HEK293 (cell line): ENCODE measurements around the gene LSG1.

Source experiments
- CTCF ChIA-PET: fragments of 350-600 bp; formaldehyde crosslinking; extraction: SDS; loops from one replicate; lab custom pipeline; 2021; ENCODE audit warnings: antibody characterized with exemption; lab: Yijun Ruan, JAX
- POLR2A ChIA-PET: fragments of 300-600 bp; formaldehyde crosslinking; extraction: SDS; loops from one replicate; lab custom pipeline; 2020; ENCODE audit warnings: antibody characterized with exemption, inconsistent platforms; lab: Yijun Ruan, JAX
- H3K27ac ChIP-seq: fragments of 200-500 bp; sonication (Bioruptor generic); 2 replicates; pipeline ENCODE4 v1.5.1; 2014; ENCODE audit warnings: low read depth, low read length, control low read depth, inconsistent platforms; ENCODE audit errors: extremely low read depth
- H3K36me3 ChIP-seq, 2 experiments: fragments of 200-500 bp in 1 of 2; sonication (Bioruptor generic) in 1 of 2; 1 replicate in 1 of 2; 2 replicates in 1 of 2; pipeline ENCODE4 v1.5.1; 2014 to 2017; ENCODE audit warnings: inconsistent platforms in 2 of 2, low read length in 2 of 2; ENCODE audit not compliant: control insufficient read depth in 2 of 2, insufficient read depth in 1 of 2
- H3K4me1 ChIP-seq: fragments of 200-500 bp; sonication (Bioruptor generic); 2 replicates; pipeline ENCODE4 v1.5.1; 2014; ENCODE audit warnings: mild to moderate bottlenecking, low read length, inconsistent platforms; ENCODE audit not compliant: control insufficient read depth, insufficient read depth
- H3K4me3 ChIP-seq: 2 replicates; pipeline ENCODE4 v1.5.1; 2011; ENCODE audit warnings: low read depth, mild to moderate bottlenecking, control low read depth, low read length, moderate library complexity
- H3K9me3 ChIP-seq: fragments of 200-500 bp; sonication (Bioruptor generic); 2 replicates; pipeline ENCODE4 v1.5.1; 2014; ENCODE audit warnings: low read depth, low read length, inconsistent platforms; ENCODE audit not compliant: control insufficient read depth, insufficient read depth
- GFI1B ChIP-seq: fragments of 450-650 bp; formaldehyde crosslinking; IDR thresholded peaks from 2 replicates; pipeline ENCODE4 v1.5.1; 2016; ENCODE audit warnings: missing biosample characterization, missing genetic modification characterization
- GLI2 ChIP-seq: fragments of 450-650 bp; formaldehyde crosslinking; IDR thresholded peaks from 2 replicates; pipeline ENCODE4; 2017; ENCODE audit warnings: missing biosample characterization, missing genetic modification characterization, low read depth, borderline replicate concordance
- HOXA7 ChIP-seq: sonication (generic); formaldehyde crosslinking; IDR thresholded peaks from 2 replicates; pipeline ENCODE4 v1.8.1; 2022; ENCODE audit warnings: missing genetic modification reagents, borderline replicate concordance
- KLF9 ChIP-seq: fragments of 450-650 bp; formaldehyde crosslinking; IDR thresholded peaks from 2 replicates; pipeline ENCODE4 v1.5.1; 2016; ENCODE audit warnings: missing biosample characterization, missing genetic modification characterization, low read depth
- OVOL3 ChIP-seq: fragments of 450-650 bp; formaldehyde crosslinking; IDR thresholded peaks from 2 replicates; pipeline ENCODE4 v1.5.1; 2016; ENCODE audit warnings: missing biosample characterization, missing genetic modification characterization
- RBAK ChIP-seq: fragments of 450-650 bp; formaldehyde crosslinking; IDR thresholded peaks from 2 replicates; pipeline ENCODE4 v1.5.1; 2016; ENCODE audit warnings: missing biosample characterization, missing genetic modification characterization
- SP3 ChIP-seq: fragments of 450-650 bp; formaldehyde crosslinking; IDR thresholded peaks from 2 replicates; pipeline ENCODE4 v1.5.1; 2016; ENCODE audit warnings: missing biosample characterization, missing genetic modification characterization
- ZBTB8A ChIP-seq: fragments of 450-650 bp; formaldehyde crosslinking; IDR thresholded peaks from 2 replicates; pipeline ENCODE4 v1.5.1; 2016; ENCODE audit warnings: missing biosample characterization, missing genetic modification characterization
- ZFHX2 ChIP-seq: fragments of 450-650 bp; formaldehyde crosslinking; conservative IDR thresholded peaks from 2 replicates; pipeline ENCODE4 v1.5.1; 2016; ENCODE audit warnings: missing biosample characterization, missing genetic modification characterization
- ZNF138 ChIP-seq: fragments of 450-650 bp; formaldehyde crosslinking; IDR thresholded peaks from 2 replicates; pipeline ENCODE4 v1.5.1; 2016; ENCODE audit warnings: missing biosample characterization, missing genetic modification characterization, borderline replicate concordance
- ZNF146 ChIP-seq: fragments of 450-650 bp; formaldehyde crosslinking; IDR thresholded peaks from 2 replicates; pipeline ENCODE4 v1.5.1; 2016; ENCODE audit warnings: missing biosample characterization, missing genetic modification characterization
- ZNF19 ChIP-seq: fragments of 450-650 bp; formaldehyde crosslinking; IDR thresholded peaks from 2 replicates; pipeline ENCODE4; 2016; ENCODE audit warnings: missing biosample characterization, missing genetic modification characterization, low read depth
- ZNF24 ChIP-seq: fragments of 450-650 bp; formaldehyde crosslinking; IDR thresholded peaks from 2 replicates; pipeline ENCODE4 v1.5.1; 2016; ENCODE audit warnings: missing biosample characterization, missing genetic modification characterization
- ZNF248 ChIP-seq: fragments of 450-650 bp; formaldehyde crosslinking; IDR thresholded peaks from 2 replicates; pipeline ENCODE4 v1.5.1; 2017; ENCODE audit warnings: missing biosample characterization, missing genetic modification characterization
- ZNF391 ChIP-seq: fragments of 450-650 bp; formaldehyde crosslinking; IDR thresholded peaks from 2 replicates; pipeline ENCODE4 v1.5.1; 2016; ENCODE audit warnings: low read depth, missing biosample characterization, missing genetic modification characterization, borderline replicate concordance
- ZNF433 ChIP-seq: fragments of 450-650 bp; formaldehyde crosslinking; IDR thresholded peaks from 2 replicates; pipeline ENCODE4 v1.5.1; 2016; ENCODE audit warnings: missing biosample characterization, missing genetic modification characterization, low read depth
- ZNF473 ChIP-seq: fragments of 450-650 bp; formaldehyde crosslinking; IDR thresholded peaks from 2 replicates; pipeline ENCODE4 v1.5.1; 2017; ENCODE audit warnings: missing biosample characterization, missing genetic modification characterization
- ZNF48 ChIP-seq: fragments of 450-650 bp; formaldehyde crosslinking; IDR thresholded peaks from 2 replicates; pipeline ENCODE4 v1.5.1; 2016; ENCODE audit warnings: missing biosample characterization, missing genetic modification characterization
- ZNF529 ChIP-seq: fragments of 450-650 bp; formaldehyde crosslinking; IDR thresholded peaks from 2 replicates; pipeline ENCODE4 v1.5.1; 2017; ENCODE audit warnings: missing genetic modification characterization, missing biosample characterization; ENCODE audit not compliant: insufficient replicate concordance
- ZNF530 ChIP-seq: fragments of 450-650 bp; formaldehyde crosslinking; IDR thresholded peaks from 2 replicates; pipeline ENCODE4 v1.5.1; 2016; ENCODE audit warnings: low read depth, missing biosample characterization, missing genetic modification characterization
- ZNF548 ChIP-seq: fragments of 450-650 bp; formaldehyde crosslinking; IDR thresholded peaks from 2 replicates; pipeline ENCODE4 v1.5.1; 2016; ENCODE audit warnings: missing biosample characterization, missing genetic modification characterization
- ZNF558 ChIP-seq: fragments of 450-650 bp; formaldehyde crosslinking; IDR thresholded peaks from 2 replicates; pipeline ENCODE4 v1.5.1; 2016; ENCODE audit warnings: missing biosample characterization, missing genetic modification characterization
- ZNF624 ChIP-seq: fragments of 450-650 bp; formaldehyde crosslinking; IDR thresholded peaks from 2 replicates; pipeline ENCODE4 v1.5.1; 2017; ENCODE audit warnings: missing biosample characterization, missing genetic modification characterization
- ZNF629 ChIP-seq: fragments of 450-650 bp; formaldehyde crosslinking; IDR thresholded peaks from 2 replicates; pipeline ENCODE4 v1.5.1; 2017; ENCODE audit warnings: missing biosample characterization, missing genetic modification characterization
- ZNF677 ChIP-seq: fragments of 450-650 bp; IDR thresholded peaks from 2 replicates; pipeline ENCODE4 v1.5.0; 2018; ENCODE audit warnings: missing biosample characterization, mild to moderate bottlenecking, missing genetic modification characterization, moderate library complexity
- ZNF76 ChIP-seq: fragments of 450-650 bp; formaldehyde crosslinking; IDR thresholded peaks from 2 replicates; pipeline ENCODE4; 2016; ENCODE audit warnings: low read depth, missing biosample characterization, missing genetic modification characterization, borderline replicate concordance
- ZSCAN30 ChIP-seq: fragments of 450-650 bp; IDR thresholded peaks from 2 replicates; pipeline ENCODE4 v1.5.1; 2018; ENCODE audit warnings: missing biosample characterization, mild to moderate bottlenecking, missing genetic modification characterization, moderate library complexity
- TF ChIP-seq, protein P1 (sequence below): fragments of 450-650 bp; formaldehyde crosslinking; IDR thresholded peaks from 2 replicates; pipeline ENCODE4 v1.5.1; 2016; ENCODE audit warnings: missing biosample characterization, missing genetic modification characterization
- TF ChIP-seq, protein P2 (sequence below): fragments of 450-650 bp; formaldehyde crosslinking; IDR thresholded peaks from 2 replicates; pipeline ENCODE4 v1.5.1; 2016; ENCODE audit warnings: missing biosample characterization, missing genetic modification characterization
- TF ChIP-seq, protein P3 (sequence below): fragments of 450-650 bp; formaldehyde crosslinking; IDR thresholded peaks from 2 replicates; pipeline ENCODE4 v1.5.1; 2017; ENCODE audit warnings: missing biosample characterization, missing genetic modification characterization
- TF ChIP-seq, protein P4 (sequence below): fragments of 450-650 bp; formaldehyde crosslinking; IDR thresholded peaks from 2 replicates; pipeline ENCODE4 v1.5.1; 2016; ENCODE audit warnings: missing biosample characterization, missing genetic modification characterization

LSG1 gene

DNA sequence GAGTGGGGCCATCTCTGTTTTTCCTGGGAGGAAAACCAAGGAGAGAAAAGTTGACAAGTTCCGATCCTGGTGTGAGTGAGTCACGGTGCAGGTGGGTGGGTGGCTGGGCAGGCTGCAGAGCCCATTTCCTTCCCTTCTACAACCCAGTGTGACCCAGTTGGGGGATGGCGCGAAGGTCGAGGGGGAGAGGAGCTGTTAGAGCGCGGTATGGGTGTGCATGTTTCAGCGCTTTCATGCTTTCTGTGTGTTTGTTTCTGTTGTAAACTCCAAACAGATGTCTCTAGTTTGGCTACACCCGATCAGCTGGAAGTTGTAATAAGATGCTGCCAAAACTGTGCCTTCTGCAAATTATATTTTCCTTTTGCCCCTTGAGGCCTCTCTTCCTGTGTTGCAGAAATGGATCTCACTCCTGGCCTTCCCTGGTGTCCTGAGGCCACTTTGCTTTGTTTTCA is 17.5 kb upstream of the LSG1 start:
- H3K4me1 ChIP-seq, result 0 out of 2 replicates have a peak, but pooled peaks cover 4% of the 10 kb centered on the region
- H3K36me3 ChIP-seq, result peaks cover 0 to 8% of the 10 kb centered on the region in 2 experiments; a peak in 1 of 3 replicates
- H3K9me3 ChIP-seq, result no peaks in the 10 kb centered on the region
- CTCF ChIA-PET, result interaction anchor here (0.7 kb wide), 1 partner anchor 176 kb away, joined by 3 read pairs; no protein-coding TSS in a partner anchor
- H3K27ac ChIP-seq, result no peak overlapping the region
- H3K4me3 ChIP-seq, result no peak overlapping the region
- TF ChIP-seq ZNF24 (tag by site-specific recombination) (no peak), OVOL3 (no peak), ZFHX2 (tag by site-specific recombination) (0 out of 2 replicates have a peak, but pooled peaks have one; percentile 44), ZNF624 (tag by site-specific recombination) (no peak), GLI2 (tag by site-specific recombination) (no peak), ZNF19 (tag by site-specific recombination) (no peak), ZNF530 (tag by site-specific recombination) (no peak), SP3 (no peak), ZNF433 (no peak), ZNF146 (no peak), KLF9 (tag by site-specific recombination) (no peak), ZNF76 (no peak), ZBTB8A (tag by site-specific recombination) (peak; percentile 48; the same call in 1 of the 2 replicates)
- TF ChIP-seq, protein P1, sequence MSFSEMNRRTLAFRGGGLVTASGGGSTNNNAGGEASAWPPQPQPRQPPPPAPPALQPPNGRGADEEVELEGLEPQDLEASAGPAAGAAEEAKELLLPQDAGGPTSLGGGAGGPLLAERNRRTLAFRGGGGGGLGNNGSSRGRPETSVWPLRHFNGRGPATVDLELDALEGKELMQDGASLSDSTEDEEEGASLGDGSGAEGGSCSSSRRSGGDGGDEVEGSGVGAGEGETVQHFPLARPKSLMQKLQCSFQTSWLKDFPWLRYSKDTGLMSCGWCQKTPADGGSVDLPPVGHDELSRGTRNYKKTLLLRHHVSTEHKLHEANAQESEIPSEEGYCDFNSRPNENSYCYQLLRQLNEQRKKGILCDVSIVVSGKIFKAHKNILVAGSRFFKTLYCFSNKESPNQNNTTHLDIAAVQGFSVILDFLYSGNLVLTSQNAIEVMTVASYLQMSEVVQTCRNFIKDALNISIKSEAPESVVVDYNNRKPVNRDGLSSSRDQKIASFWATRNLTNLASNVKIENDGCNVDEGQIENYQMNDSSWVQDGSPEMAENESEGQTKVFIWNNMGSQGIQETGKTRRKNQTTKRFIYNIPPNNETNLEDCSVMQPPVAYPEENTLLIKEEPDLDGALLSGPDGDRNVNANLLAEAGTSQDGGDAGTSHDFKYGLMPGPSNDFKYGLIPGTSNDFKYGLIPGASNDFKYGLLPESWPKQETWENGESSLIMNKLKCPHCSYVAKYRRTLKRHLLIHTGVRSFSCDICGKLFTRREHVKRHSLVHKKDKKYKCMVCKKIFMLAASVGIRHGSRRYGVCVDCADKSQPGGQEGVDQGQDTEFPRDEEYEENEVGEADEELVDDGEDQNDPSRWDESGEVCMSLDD (tag by site-specific recombination), result no peak
- POLR2A ChIA-PET, result interaction anchor here (0.7 kb wide), 1 partner anchor 163 kb away, joined by 3 read pairs; no protein-coding TSS in a partner anchor

DNA sequence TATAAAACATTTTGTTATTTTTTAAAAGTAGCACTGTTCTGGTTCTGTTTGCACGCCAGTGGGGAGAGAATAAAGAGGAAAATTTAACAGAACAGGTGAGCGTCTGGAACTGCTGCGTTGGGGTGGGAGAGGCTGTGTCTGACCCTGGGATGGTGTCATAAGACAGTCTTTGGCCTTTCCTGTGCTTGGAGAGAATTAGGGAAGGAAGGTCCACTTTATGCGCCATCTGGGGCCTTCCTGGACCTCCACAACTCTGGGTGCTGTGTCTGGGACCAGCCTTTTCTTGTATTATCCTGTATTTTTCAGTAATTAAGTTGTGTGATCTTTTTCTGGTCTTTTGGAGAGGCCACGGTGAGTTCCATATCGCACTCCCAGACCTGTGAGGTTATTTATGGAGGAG is 17.0 kb upstream of the LSG1 start:
- H3K9me3 ChIP-seq, result no peaks in the 10 kb centered on the region
- peaks cover 0 to 8% of the 10 kb centered on the region in 2 experiments; a peak in 1 of 3 replicates for H3K36me3 ChIP-seq
- H3K4me1 ChIP-seq, result 0 out of 2 replicates have a peak, but pooled peaks cover 4% of the 10 kb centered on the region
- no peak overlapping the region for H3K27ac ChIP-seq
- CTCF ChIA-PET, result interaction anchor here (1.0 kb wide), 1 partner anchor 54 kb away, joined by 3 read pairs; no protein-coding TSS in a partner anchor
- H3K4me3 ChIP-seq, result no peak overlapping the region
- POLR2A ChIA-PET, result no interaction called here
- no peak for TF ChIP-seq ZNF248 (tag by site-specific recombination)
- no peak for TF ChIP-seq RBAK (tag by site-specific recombination)
- TF ChIP-seq, protein P2, sequence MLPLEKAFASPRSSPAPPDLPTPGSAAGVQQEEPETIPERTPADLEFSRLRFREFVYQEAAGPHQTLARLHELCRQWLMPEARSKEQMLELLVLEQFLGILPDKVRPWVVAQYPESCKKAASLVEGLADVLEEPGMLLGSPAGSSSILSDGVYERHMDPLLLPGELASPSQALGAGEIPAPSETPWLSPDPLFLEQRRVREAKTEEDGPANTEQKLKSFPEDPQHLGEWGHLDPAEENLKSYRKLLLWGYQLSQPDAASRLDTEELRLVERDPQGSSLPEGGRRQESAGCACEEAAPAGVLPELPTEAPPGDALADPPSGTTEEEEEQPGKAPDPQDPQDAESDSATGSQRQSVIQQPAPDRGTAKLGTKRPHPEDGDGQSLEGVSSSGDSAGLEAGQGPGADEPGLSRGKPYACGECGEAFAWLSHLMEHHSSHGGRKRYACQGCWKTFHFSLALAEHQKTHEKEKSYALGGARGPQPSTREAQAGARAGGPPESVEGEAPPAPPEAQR (tag by site-specific recombination), result no peak
- TF ChIP-seq GFI1B (tag by site-specific recombination), result no peak
- no peak for TF ChIP-seq HOXA7 (CRISPR knock-in tag)
- TF ChIP-seq ZNF473 (tag by site-specific recombination), result no peak
- TF ChIP-seq ZSCAN30 (tag by site-specific recombination), result no peak
- TF ChIP-seq ZNF391 (tag by site-specific recombination), result no peak
- no peak for TF ChIP-seq ZNF548 (tag by site-specific recombination)
- no peak for TF ChIP-seq ZNF629 (tag by site-specific recombination)
- no peak for TF ChIP-seq ZNF138
- no peak for TF ChIP-seq ZNF677 (tag by site-specific recombination)
- TF ChIP-seq ZNF558 (tag by site-specific recombination), result no peak
- TF ChIP-seq, protein P3, sequence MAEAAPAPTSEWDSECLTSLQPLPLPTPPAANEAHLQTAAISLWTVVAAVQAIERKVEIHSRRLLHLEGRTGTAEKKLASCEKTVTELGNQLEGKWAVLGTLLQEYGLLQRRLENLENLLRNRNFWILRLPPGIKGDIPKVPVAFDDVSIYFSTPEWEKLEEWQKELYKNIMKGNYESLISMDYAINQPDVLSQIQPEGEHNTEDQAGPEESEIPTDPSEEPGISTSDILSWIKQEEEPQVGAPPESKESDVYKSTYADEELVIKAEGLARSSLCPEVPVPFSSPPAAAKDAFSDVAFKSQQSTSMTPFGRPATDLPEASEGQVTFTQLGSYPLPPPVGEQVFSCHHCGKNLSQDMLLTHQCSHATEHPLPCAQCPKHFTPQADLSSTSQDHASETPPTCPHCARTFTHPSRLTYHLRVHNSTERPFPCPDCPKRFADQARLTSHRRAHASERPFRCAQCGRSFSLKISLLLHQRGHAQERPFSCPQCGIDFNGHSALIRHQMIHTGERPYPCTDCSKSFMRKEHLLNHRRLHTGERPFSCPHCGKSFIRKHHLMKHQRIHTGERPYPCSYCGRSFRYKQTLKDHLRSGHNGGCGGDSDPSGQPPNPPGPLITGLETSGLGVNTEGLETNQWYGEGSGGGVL, result no peak
- no peak for TF ChIP-seq ZNF48
- TF ChIP-seq, protein P4, sequence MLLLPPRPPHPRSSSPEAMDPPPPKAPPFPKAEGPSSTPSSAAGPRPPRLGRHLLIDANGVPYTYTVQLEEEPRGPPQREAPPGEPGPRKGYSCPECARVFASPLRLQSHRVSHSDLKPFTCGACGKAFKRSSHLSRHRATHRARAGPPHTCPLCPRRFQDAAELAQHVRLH, result no peak
- TF ChIP-seq ZNF529 (tag by site-specific recombination), result no peak
